B cell (primary cell): Measurements from ENCODE around the gene SREBF1. TPM values are rescaled to one million over a fixed set of nuclear protein-coding genes. Genes with fewer than 3 reads are reported as not detected.

ENCODE experiments used
- ATAC-seq: fragments of 200-7000 bp; cut with Tn5 transposase; one replicate; pipeline ENCODE4 v1.10.0; 2021; ENCODE audit warnings: low read depth, mild to moderate bottlenecking, moderate number of reproducible peaks, moderate library complexity
- CTCF ChIA-PET: fragments of 350-600 bp; sonication (Branson Sonifier 250); formaldehyde crosslinking; loops from one replicate; lab custom pipeline; 2021; ENCODE audit warnings: antibody characterized with exemption, inconsistent platforms; lab: Charles Lee
- POLR2A ChIA-PET: fragments of 350-600 bp; sonication (Branson Sonifier 250); formaldehyde crosslinking; loops from one replicate; lab custom pipeline; 2021; ENCODE audit warnings: antibody characterized with exemption; lab: Charles Lee
- DNase-seq: peaks from one replicate; pipeline ENCODE4 v3.0.0; 2013
- H2AFZ ChIP-seq: 2 replicates; pipeline ENCODE4 v1.6.1; 2012; ENCODE audit warnings: mild to moderate bottlenecking, low read depth, low read length; ENCODE audit not compliant: insufficient read depth, poor library complexity, severe bottlenecking
- H3K27ac ChIP-seq, 2 donors: 1 replicate in 1 of 2; 2 replicates in 1 of 2; pipeline ENCODE4 v1.5.1; 2012 to 2013; ENCODE audit warnings: low read length in 2 of 2, mild to moderate bottlenecking in 2 of 2, moderate library complexity in 1 of 2
- H3K27me3 ChIP-seq, 4 experiments: fragments of 200-600 bp in 1 of 4; sonication (generic) in 1 of 4; replicated peaks in 1 of 4; 1 replicate in 2 of 4; 2 replicates in 2 of 4; pipeline versions ENCODE4 v1.6.1 to v1.7.0; 2013 to 2016; ENCODE audit warnings: low read length in 3 of 4, mild to moderate bottlenecking in 2 of 4, mixed read lengths in 1 of 4, moderate library complexity in 1 of 4; ENCODE audit not compliant: insufficient read depth in 4 of 4, control insufficient read depth in 3 of 4; ENCODE audit errors: control extremely low read depth in 1 of 4
- H3K36me3 ChIP-seq, 2 experiments: replicated peaks in 1 of 2; 1 replicate in 1 of 2; 2 replicates in 1 of 2; pipeline versions ENCODE4 v1.6.1 to v1.7.1; 2013; ENCODE audit warnings: low read length in 1 of 2; ENCODE audit not compliant: insufficient read depth in 2 of 2, control insufficient read depth in 1 of 2; ENCODE audit errors: control extremely low read depth in 1 of 2, extremely low read depth in 1 of 2
- H3K4me1 ChIP-seq, 2 donors: fragments of 200-600 bp in 1 of 2; sonication (generic) in 1 of 2; 1 replicate in 1 of 2; 2 replicates in 1 of 2; pipeline versions ENCODE4 v1.5.1 to v1.6.1; 2013 to 2017; ENCODE audit warnings: low read length in 2 of 2; ENCODE audit not compliant: control insufficient read depth in 2 of 2, insufficient read depth in 2 of 2
- H3K4me2 ChIP-seq: replicated peaks from 2 replicates; pipeline ENCODE3; 2012; ENCODE audit warnings: mild to moderate bottlenecking, low read depth, low read length; ENCODE audit not compliant: poor library complexity, severe bottlenecking
- H3K4me3 ChIP-seq, 5 experiments: fragments of 200-600 bp in 1 of 5; sonication (generic) in 1 of 5; 1 replicate in 3 of 5; 2 replicates in 2 of 5; pipeline versions ENCODE4 v1.5.1 to v1.7.0; 2011 to 2016; ENCODE audit warnings: low read length in 4 of 5, mild to moderate bottlenecking in 4 of 5, low read depth in 2 of 5, control low read depth in 1 of 5, moderate library complexity in 1 of 5; ENCODE audit not compliant: insufficient read depth in 1 of 5; ENCODE audit errors: control extremely low read depth in 1 of 5, extremely low read depth in 1 of 5
- H3K79me2 ChIP-seq: fragments of 200-600 bp; sonication (generic); one replicate; pipeline ENCODE4 v1.6.0; 2016; ENCODE audit warnings: low read length; ENCODE audit not compliant: control insufficient read depth, insufficient read depth
- H3K9ac ChIP-seq: fragments of 200-600 bp; sonication (generic); 2 replicates; pipeline ENCODE4 v1.6.1; 2017; ENCODE audit warnings: mild to moderate bottlenecking, low read length, moderate library complexity
- H3K9me3 ChIP-seq, 3 donors: one replicate each; pipeline versions ENCODE4 v1.6.1 to v1.7.1; 2013; ENCODE audit warnings: low read length in 2 of 3; ENCODE audit not compliant: control insufficient read depth in 2 of 3, insufficient read depth in 1 of 3; ENCODE audit errors: control extremely low read depth in 1 of 3
- H4K20me1 ChIP-seq: 2 replicates; pipeline ENCODE4 v1.6.0; 2012; ENCODE audit warnings: mild to moderate bottlenecking, low read length; ENCODE audit not compliant: insufficient read depth, control insufficient read depth, poor library complexity, severe bottlenecking
- H3K27ac Mint-ChIP-seq: one replicate; pipeline ENCODE4 v1.8.0; 2021; ENCODE audit warnings: mixed read lengths
- H3K27me3 Mint-ChIP-seq: one replicate; pipeline ENCODE4 v1.8.0; 2021; ENCODE audit warnings: mixed read lengths
- H3K4me1 Mint-ChIP-seq: one replicate; pipeline ENCODE4 v1.8.0; 2021; ENCODE audit warnings: mixed read lengths
- H3K4me3 Mint-ChIP-seq: one replicate; pipeline ENCODE4 v1.8.0; 2021; ENCODE audit warnings: mixed read lengths
- H3K9me3 Mint-ChIP-seq: one replicate; pipeline ENCODE4 v1.8.0; 2022; ENCODE audit warnings: mixed read lengths; ENCODE audit not compliant: insufficient read depth
- EZH2 ChIP-seq: IDR thresholded peaks from 2 replicates; pipeline ENCODE4 v1.6.1; 2012; ENCODE audit warnings: borderline replicate concordance, low read depth, mild to moderate bottlenecking, moderate library complexity, low read length; ENCODE audit not compliant: insufficient read depth, poor library complexity, severe bottlenecking
- WGBS: methylation state at CpG from one replicate; pipeline ENCODE4 v1.1.5; 2013; ENCODE audit warnings: missing lambda C conversion rate; ENCODE audit not compliant: insufficient coverage; 5-methylcytosine and 5-hydroxymethylcytosine counted together
- intact Hi-C: fragments of 100-400 bp; cut with micrococcal nuclease; formaldehyde crosslinking; loops from one replicate; pipeline ENCODE4 v1.10.0; 2022
- polyA plus RNA-seq: library from polyadenylated mRNA; depleted of rRNA; stranded (reverse); fragments of >200 nt; gene quantifications from 2 replicates; pipeline ENCODE4 v1.2.3, GENCODE V29; 2012
- total RNA-seq, 2 donors: library from RNA; stranded (reverse); fragments of 120-200 nt in 1 of 2; gene quantifications; 1 replicate in 1 of 2; 2 replicates in 1 of 2; pipeline versions ENCODE4 v1.2.3 to v1.2.4, GENCODE V29; 2013 to 2022
- TF ChIP-seq, protein P1 (sequence below): fragments of 200-600 bp; IDR thresholded peaks from one replicate; pipeline ENCODE4 v1.8.0; 2022; ENCODE audit warnings: antibody characterized with exemption, mild to moderate bottlenecking

Gene SREBF1
- total and polyA plus RNA-seq, 2 donors (not counting 1 experiment from before 2014, with no cell fraction given) = 21.6 to 34.9 TPM

DNA sequence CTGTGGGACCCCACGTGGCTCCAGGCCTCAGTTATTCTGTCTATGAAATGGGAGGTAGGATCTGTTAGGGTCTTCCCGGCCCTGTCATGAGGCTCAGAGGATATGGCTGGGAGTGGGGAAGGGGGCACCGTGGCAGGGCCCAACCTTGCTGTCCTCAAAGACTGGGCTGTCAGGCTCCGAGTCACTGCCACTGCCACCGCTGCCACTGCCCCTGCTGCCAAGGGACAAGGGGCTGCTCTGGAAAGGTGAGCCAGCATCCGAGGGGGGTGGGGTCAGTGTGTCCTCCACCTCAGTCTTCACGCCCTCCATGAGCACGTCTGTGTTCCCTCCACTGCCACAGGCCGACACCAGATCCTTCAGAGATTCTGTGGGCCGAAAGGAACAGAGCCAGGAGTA lies 19.2 kb downstream of the SREBF1 start:
- ChIA-PET POLR2A (no interaction called here), CTCF (interaction anchor here (4.2 kb wide), 1 partner anchor 43 kb away, joined by 26 read pairs; no protein-coding TSS in a partner anchor)
- Histone ChIP-seq H2AFZ (no peak overlapping the region), H3K27ac (no peak overlapping the region), H4K20me1 (peaks cover 41% of the 10 kb centered on the region), H3K9ac (no peak overlapping the region), H3K79me2 (peaks cover 30% of the 10 kb centered on the region), H3K27me3 (no peaks in the 10 kb centered on the region), H3K9me3 (no peaks in the 10 kb centered on the region), H3K36me3 (peaks cover 0 to 40% of the 10 kb centered on the region in 2 experiments), H3K4me1 (peaks cover 5 to 8% of the 10 kb centered on the region in 2 donors), H3K4me3 (no peak overlapping the region), H3K4me2 (no peak overlapping the region)
- Mint-ChIP-seq H3K9me3 (no peaks in the 10 kb centered on the region), H3K27ac (no peak overlapping the region), H3K27me3 (no peaks in the 10 kb centered on the region), H3K4me3 (no peak overlapping the region), H3K4me1 (peaks cover 16% of the 10 kb centered on the region)
- TF ChIP-seq, protein P1, sequence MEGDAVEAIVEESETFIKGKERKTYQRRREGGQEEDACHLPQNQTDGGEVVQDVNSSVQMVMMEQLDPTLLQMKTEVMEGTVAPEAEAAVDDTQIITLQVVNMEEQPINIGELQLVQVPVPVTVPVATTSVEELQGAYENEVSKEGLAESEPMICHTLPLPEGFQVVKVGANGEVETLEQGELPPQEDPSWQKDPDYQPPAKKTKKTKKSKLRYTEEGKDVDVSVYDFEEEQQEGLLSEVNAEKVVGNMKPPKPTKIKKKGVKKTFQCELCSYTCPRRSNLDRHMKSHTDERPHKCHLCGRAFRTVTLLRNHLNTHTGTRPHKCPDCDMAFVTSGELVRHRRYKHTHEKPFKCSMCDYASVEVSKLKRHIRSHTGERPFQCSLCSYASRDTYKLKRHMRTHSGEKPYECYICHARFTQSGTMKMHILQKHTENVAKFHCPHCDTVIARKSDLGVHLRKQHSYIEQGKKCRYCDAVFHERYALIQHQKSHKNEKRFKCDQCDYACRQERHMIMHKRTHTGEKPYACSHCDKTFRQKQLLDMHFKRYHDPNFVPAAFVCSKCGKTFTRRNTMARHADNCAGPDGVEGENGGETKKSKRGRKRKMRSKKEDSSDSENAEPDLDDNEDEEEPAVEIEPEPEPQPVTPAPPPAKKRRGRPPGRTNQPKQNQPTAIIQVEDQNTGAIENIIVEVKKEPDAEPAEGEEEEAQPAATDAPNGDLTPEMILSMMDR = no peak
- TF ChIP-seq EZH2 = no peak
- 99% methylated on average over 10 of the region's 10 CpGs for WGBS
- ATAC-seq (no peak), DNase-seq (no peak)
- intact Hi-C loops = no loop called here

DNA sequence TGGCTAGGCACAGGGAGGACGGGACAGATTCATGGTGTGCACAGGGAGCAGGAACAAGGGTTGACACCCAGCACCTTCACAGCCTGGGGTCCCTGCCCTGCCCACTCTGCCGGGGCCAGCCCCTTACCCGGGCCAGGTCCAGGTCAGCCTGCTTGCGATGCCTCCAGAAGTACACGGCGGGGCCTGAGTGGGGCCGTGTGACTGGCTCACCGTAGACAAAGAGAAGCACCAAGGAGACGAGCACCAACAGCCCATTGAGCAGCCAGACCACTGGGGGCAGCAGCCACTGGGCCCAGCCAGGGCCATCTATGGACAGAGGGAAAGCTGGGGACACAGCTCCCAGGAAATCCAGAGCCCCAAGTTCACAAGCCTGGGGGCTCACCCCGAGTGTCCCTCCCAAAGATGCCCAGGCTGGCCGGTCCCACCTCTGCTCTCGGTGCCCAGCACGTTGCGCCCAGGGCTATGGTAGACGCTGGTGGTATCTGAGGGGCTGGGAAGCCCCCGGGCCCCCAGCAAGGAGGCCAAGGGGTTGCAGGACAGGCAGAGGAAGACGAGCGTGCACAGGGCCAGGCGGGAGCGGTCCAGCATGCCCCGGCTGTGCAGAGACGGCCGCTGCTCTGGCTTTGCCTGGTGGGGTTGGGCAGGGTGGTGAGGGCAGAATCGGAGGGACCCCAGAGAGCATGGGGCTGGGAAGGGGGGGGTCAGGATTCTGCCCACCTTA lies 19.8 kb downstream of the SREBF1 start:
- ATAC-seq = no peak
- Mint-ChIP-seq H3K27ac (no peak overlapping the region), H3K27me3 (no peaks in the 10 kb centered on the region), H3K4me3 (no peak overlapping the region), H3K4me1 (peaks cover 20% of the 10 kb centered on the region), H3K9me3 (no peaks in the 10 kb centered on the region)
- Histone ChIP-seq H3K36me3 (peaks cover 0 to 42% of the 10 kb centered on the region in 2 experiments), H3K4me2 (no peak overlapping the region), H4K20me1 (peaks cover 39% of the 10 kb centered on the region), H3K27ac (no peak overlapping the region), H3K4me3 (no peak overlapping the region), H3K27me3 (no peaks in the 10 kb centered on the region), H3K4me1 (peaks cover 0 to 8% of the 10 kb centered on the region in 2 donors), H3K79me2 (peaks cover 24% of the 10 kb centered on the region), H3K9ac (no peak overlapping the region), H3K9me3 (no peaks in the 10 kb centered on the region), H2AFZ (no peak overlapping the region)
- no peak for DNase-seq
- CTCF ChIA-PET = interaction anchor here (1.1 to 6.4 kb wide), 2 partner anchors 42 to 123 kb away, joined by 3 to 109 read pairs; no protein-coding TSS in a partner anchor
- POLR2A ChIA-PET = no interaction called here
- intact Hi-C loops = no loop called here
- TF ChIP-seq, protein P1 = no peak
- TF ChIP-seq EZH2 = no peak
- 98% methylated on average over 24 of the region's 24 CpGs for WGBS
